GM12864 (cell line): Measurements from ENCODE around the gene NXT2.

Source experiments
- DNase-seq: peaks from one replicate; pipeline ENCODE4 v3.0.0-alpha.2; 2011; ENCODE audit warnings: low read depth
- H3K4me3 ChIP-seq: 2 replicates; pipeline ENCODE4 v1.5.1; 2011; ENCODE audit warnings: mild to moderate bottlenecking, low read depth, low read length, control low read depth
- CTCF ChIP-seq: IDR thresholded peaks from 2 replicates; pipeline ENCODE4 v1.5.1; 2011; ENCODE audit warnings: low read depth, mild to moderate bottlenecking, moderate library complexity, low read length, control low read depth, inconsistent platforms; ENCODE audit errors: missing control alignments

Gene NXT2

DNA sequence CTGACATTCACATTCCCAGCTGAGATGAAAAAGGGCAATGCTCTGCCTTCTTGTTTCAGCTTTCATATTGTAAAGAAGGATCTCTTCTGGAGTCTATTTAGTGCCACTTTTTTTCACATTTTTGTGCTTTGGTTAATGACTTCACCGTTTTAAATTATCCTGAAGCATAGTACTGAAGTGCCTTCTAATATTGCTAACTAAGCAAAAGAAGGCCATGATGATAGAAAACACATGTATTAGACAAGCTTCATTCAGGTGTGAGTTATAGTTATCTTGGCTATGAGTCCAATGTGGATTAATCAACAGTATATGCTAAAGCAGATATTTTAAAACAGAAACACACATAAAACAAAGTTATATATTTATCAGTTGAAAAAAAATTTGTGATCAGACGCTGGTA, 40.4 kb downstream of the NXT2 start:
- TF ChIP-seq CTCF = no peak
- H3K4me3 ChIP-seq = no peak overlapping the region
- DNase-seq = no peak

GRCh38 chrX:109578916-109579315, 42.3 kb downstream of the NXT2 start:
- H3K4me3 ChIP-seq = no peak overlapping the region
- DNase-seq = no peak
- TF ChIP-seq CTCF = no peak

- TF ChIP-seq CTCF = no peak
- no peak for DNase-seq
- no peak overlapping the region for H3K4me3 ChIP-seq
Observed at GRCh38 chrX:109585488-109585887, 48.8 kb downstream of the NXT2 start.

DNA sequence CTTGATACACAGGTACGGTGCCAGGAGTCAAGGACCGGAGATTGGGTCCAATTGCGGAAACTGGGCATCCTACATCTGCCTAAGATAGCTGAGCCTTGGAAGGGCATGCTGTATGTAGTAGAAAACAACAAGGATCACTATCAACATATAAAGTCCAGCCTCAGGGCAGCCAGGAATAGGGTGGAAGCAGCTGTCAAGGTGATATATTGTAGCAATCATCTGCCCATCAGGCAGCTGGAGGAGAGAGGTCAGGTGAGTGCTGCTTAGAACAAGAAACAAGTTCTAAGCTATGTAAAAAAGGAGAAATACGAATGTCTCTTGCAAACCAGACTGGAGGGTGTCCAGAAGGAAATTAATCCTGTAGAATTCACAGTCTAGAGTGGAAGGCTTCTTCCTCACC, 53.5 kb downstream of the NXT2 start:
- H3K4me3 ChIP-seq = no peak overlapping the region
- TF ChIP-seq CTCF = no peak
- no peak for DNase-seq
